ENCODE results near the gene ZSCAN12. TPM values are rescaled to one million over a fixed set of nuclear protein-coding genes. Genes with fewer than 3 reads are reported as not detected.
"Not testable (repeated sequence)": the region's sequence is repeated elsewhere in the genome, so short reads cannot be mapped to it uniquely, and the experiment has no call there.

ZSCAN12 gene
- total and polyA plus RNA-seq, 7 donors, result 0.48 to 2.2 (median 1.1) TPM

GRCh38 chr6:28410767-28411166 lies 11.2 kb upstream of the ZSCAN12 start:
- H3K36me3 ChIP-seq (ENCODE audit: insufficient read depth in 1 of 2, low read depth in 1 of 2), result no peaks in the 10 kb centered on the region
- WGBS, 3 donors, result 94 to 98% (median 97%) methylated on average over 2 of the region's 2 CpGs
- intact Hi-C loops (cut with DNase I), result no loop called here

GRCh38 chr6:28408076-28408802 lies 8.7 kb upstream of the ZSCAN12 start:
- TF ChIP-seq CTCF (IDR thresholded peaks at IDR 0.05), result no peak
- no peaks in the 10 kb centered on the region for H3K27me3 ChIP-seq (ENCODE audit: insufficient read depth in 3 of 3, low read length in 2 of 3)
- H3K36me3 ChIP-seq (ENCODE audit: insufficient read depth in 1 of 2, low read depth in 1 of 2), result no peaks in the 10 kb centered on the region
- DNase-seq (no peak), ATAC-seq (no peak)
- no peak overlapping the region for H3K4me3 ChIP-seq
- no peaks in the 10 kb centered on the region for H3K9me3 ChIP-seq
- no peak overlapping the region for H3K27ac ChIP-seq
- no peaks in the 10 kb centered on the region for H3K4me1 ChIP-seq
- 85 to 90% (median 89%) methylated on average over 5 of the region's 5 CpGs for WGBS, 3 donors
- intact Hi-C loops (cut with DNase I), result no loop called here

More at GRCh38 chr6:28410767-28411166, 11.2 kb upstream of the ZSCAN12 start:
- no peak overlapping the region for H3K27ac ChIP-seq
- no peaks in the 10 kb centered on the region for H3K4me1 ChIP-seq
- no peaks in the 10 kb centered on the region for H3K27me3 ChIP-seq (ENCODE audit: insufficient read depth in 3 of 3, low read length in 2 of 3)
- H3K9me3 ChIP-seq, result no peaks in the 10 kb centered on the region
- no peak for TF ChIP-seq CTCF (IDR thresholded peaks at IDR 0.05)
- ATAC-seq (no peak), DNase-seq (no peak)
- H3K4me3 ChIP-seq, result no peak overlapping the region

- Histone ChIP-seq H3K27me3 (ENCODE audit: insufficient read depth in 3 of 3, low read length in 2 of 3) (peaks cover 0 to 4% (median 0%) of the 10 kb centered on the region in 3 donors), H3K27ac (no peak overlapping the region), H3K36me3 (ENCODE audit: insufficient read depth in 1 of 2, low read depth in 1 of 2) (no peaks in the 10 kb centered on the region), H3K4me1 (no peaks in the 10 kb centered on the region), H3K4me3 (no peak overlapping the region), H3K9me3 (no peaks in the 10 kb centered on the region)
- intact Hi-C loops (cut with DNase I), result no loop called here
- no peak for TF ChIP-seq CTCF (IDR thresholded peaks at IDR 0.05)
- DNase-seq (no peak), ATAC-seq (no peak)
- WGBS, 3 donors, result 50 to 59% (median 53%) methylated on average over 2 of the region's 2 CpGs
Observed at GRCh38 chr6:28407401-28407800, 7.9 kb upstream of the ZSCAN12 start.

GRCh38 chr6:28403923-28404322 lies 4.4 kb upstream of the ZSCAN12 start:
- ATAC-seq; H3K4me1 ChIP-seq; H3K9me3 ChIP-seq; H3K27ac ChIP-seq; intact Hi-C loops (cut with DNase I); H3K4me3 ChIP-seq; H3K36me3 ChIP-seq (ENCODE audit: insufficient read depth in 1 of 2, low read depth in 1 of 2); DNase-seq: not testable (repeated sequence)
- WGBS, 3 donors, result 77 to 86% (median 80%) methylated on average over 4 to 5 of the region's 5 CpGs
- H3K27me3 ChIP-seq (ENCODE audit: insufficient read depth in 3 of 3, low read length in 2 of 3), result peaks cover 0 to 25% (median 3%) of the 10 kb centered on the region in 3 donors

GRCh38 chr6:28402197-28402596 lies 2.6 kb upstream of the ZSCAN12 start:
- ATAC-seq (no peak), DNase-seq (no peak)
- Histone ChIP-seq H3K27ac (no peak overlapping the region), H3K9me3 (no peaks in the 10 kb centered on the region), H3K4me1 (no peaks in the 10 kb centered on the region), H3K36me3 (ENCODE audit: insufficient read depth in 1 of 2, low read depth in 1 of 2) (no peaks in the 10 kb centered on the region), H3K4me3 (no peak overlapping the region), H3K27me3 (ENCODE audit: insufficient read depth in 3 of 3, low read length in 2 of 3) (peaks cover 0 to 27% (median 3%) of the 10 kb centered on the region in 3 donors)
- intact Hi-C loops (cut with DNase I), result no loop called here
- no peak for TF ChIP-seq CTCF (IDR thresholded peaks at IDR 0.05)
- 57 to 89% (median 64%) methylated on average over 2 of the region's 2 CpGs for WGBS, 3 donors

All from psoas muscle (tissue), 8 donors.